WTC11 (cell line): Measurements from ENCODE around the gene DHX57. TPM values are rescaled to one million over a fixed set of nuclear protein-coding genes. Genes with fewer than 3 reads are reported as not detected.

Experiments used
- ATAC-seq: fragments of 200-7000 bp; cut with Tn5 transposase; 2 replicates; pipeline ENCODE4 v1.10.0; 2021; ENCODE audit warnings: mild to moderate bottlenecking, moderate library complexity
- CTCF ChIA-PET: fragments of 300-600 bp; sonication (Branson Sonifier 250); formaldehyde crosslinking; loops from one replicate; lab custom pipeline; 2021; ENCODE audit warnings: antibody characterized with exemption; lab: Charles Lee
- POLR2A ChIA-PET: fragments of 350-600 bp; sonication (Branson Sonifier 250); formaldehyde crosslinking; loops from one replicate; lab custom pipeline; 2021; ENCODE audit warnings: antibody characterized with exemption; lab: Charles Lee
- DNase-seq: peaks from one replicate; pipeline ENCODE4 v3.0.0; 2021; ENCODE audit warnings: low spot score
- H3K27ac Mint-ChIP-seq: 2 replicates; pipeline ENCODE4 v1.8.0; 2021; ENCODE audit warnings: mixed read lengths
- H3K27me3 Mint-ChIP-seq: 2 replicates; pipeline ENCODE4 v1.8.0; 2021; ENCODE audit warnings: low read depth, mild to moderate bottlenecking, moderate library complexity, mixed read lengths
- H3K36me3 Mint-ChIP-seq: 2 replicates; pipeline ENCODE4 v1.8.0; 2021; ENCODE audit warnings: mixed read lengths
- H3K4me1 Mint-ChIP-seq: 2 replicates; pipeline ENCODE4 v1.8.0; 2022; ENCODE audit warnings: mixed read lengths
- H3K4me3 Mint-ChIP-seq: 2 replicates; pipeline ENCODE4 v1.8.0; 2021; ENCODE audit warnings: mild to moderate bottlenecking, moderate library complexity, mixed read lengths
- H3K9me3 Mint-ChIP-seq: 2 replicates; pipeline ENCODE4 v1.8.0; 2021; ENCODE audit warnings: mixed read lengths
- AR ChIP-seq: fragments of 250-450 bp; sonication (Bioruptor Pico); IDR thresholded peaks from 2 replicates; pipeline ENCODE4 v1.9.0; 2021; ENCODE audit warnings: mild to moderate bottlenecking
- ATF2 ChIP-seq: sonication (generic); formaldehyde crosslinking; IDR thresholded peaks from 2 replicates; pipeline ENCODE4 v1.8.1; 2022; ENCODE audit warnings: low read depth, missing genetic modification reagents, borderline replicate concordance
- ATF3 ChIP-seq: sonication (generic); formaldehyde crosslinking; conservative IDR thresholded peaks from 2 replicates; pipeline ENCODE4 v1.8.1; 2022; ENCODE audit warnings: mild to moderate bottlenecking, missing genetic modification reagents
- ESRRA ChIP-seq: sonication (generic); formaldehyde crosslinking; IDR thresholded peaks from 2 replicates; pipeline ENCODE4 v1.8.1; 2022; ENCODE audit warnings: mild to moderate bottlenecking, missing genetic modification reagents, borderline replicate concordance
- FOXJ3 ChIP-seq: sonication (generic); formaldehyde crosslinking; IDR thresholded peaks from 2 replicates; pipeline ENCODE4 v1.9.0; 2021; ENCODE audit warnings: missing genetic modification reagents, mild to moderate bottlenecking, borderline replicate concordance
- GRHL2 ChIP-seq: fragments of 250-450 bp; sonication (Bioruptor Pico); IDR thresholded peaks from 2 replicates; pipeline ENCODE4 v1.8.0; 2022; ENCODE audit warnings: mild to moderate bottlenecking, moderate library complexity; ENCODE audit not compliant: insufficient replicate concordance, severe bottlenecking
- KAT7 ChIP-seq: sonication (generic); formaldehyde crosslinking; IDR thresholded peaks from 2 replicates; pipeline ENCODE4 v1.8.1; 2023; ENCODE audit warnings: missing genetic modification reagents, mild to moderate bottlenecking, borderline replicate concordance
- MLX ChIP-seq: sonication (generic); formaldehyde crosslinking; IDR thresholded peaks from 2 replicates; pipeline ENCODE4 v1.8.1; 2023; ENCODE audit warnings: mild to moderate bottlenecking, missing genetic modification reagents, moderate library complexity
- NFYB ChIP-seq: sonication (generic); formaldehyde crosslinking; conservative IDR thresholded peaks from 2 replicates; pipeline ENCODE4 v1.8.0; 2022; ENCODE audit warnings: low read depth, missing genetic modification reagents
- NR3C1 ChIP-seq: sonication (generic); formaldehyde crosslinking; conservative IDR thresholded peaks from 2 replicates; pipeline ENCODE4 v1.8.1; 2023; ENCODE audit warnings: low read depth, mild to moderate bottlenecking, missing genetic modification reagents
- PRRX2 ChIP-seq: fragments of 250-450 bp; sonication (Bioruptor Pico); IDR thresholded peaks from 2 replicates; pipeline ENCODE4 v1.8.0; 2021; ENCODE audit warnings: mild to moderate bottlenecking
- TP53 ChIP-seq: sonication (generic); formaldehyde crosslinking; IDR thresholded peaks from 2 replicates; pipeline ENCODE4 v1.8.1; 2023; ENCODE audit warnings: mild to moderate bottlenecking, missing genetic modification reagents
- ZNF671 ChIP-seq: fragments of 250-450 bp; sonication (Bioruptor Pico); IDR thresholded peaks from 2 replicates; pipeline ENCODE4 v1.8.0; 2021; ENCODE audit warnings: mild to moderate bottlenecking
- total RNA-seq: library from RNA; stranded (reverse); gene quantifications from 3 replicates; pipeline ENCODE4 v1.2.3, GENCODE V29; 2021
- TF ChIP-seq, protein P1 (sequence below): sonication (generic); formaldehyde crosslinking; conservative IDR thresholded peaks from 2 replicates; pipeline ENCODE4 v1.8.1; 2023; ENCODE audit warnings: mild to moderate bottlenecking, low read depth, missing genetic modification reagents, moderate library complexity

DHX57 gene
- total RNA-seq, 1 experiment from 2014 or later = 30.3 TPM

DNA sequence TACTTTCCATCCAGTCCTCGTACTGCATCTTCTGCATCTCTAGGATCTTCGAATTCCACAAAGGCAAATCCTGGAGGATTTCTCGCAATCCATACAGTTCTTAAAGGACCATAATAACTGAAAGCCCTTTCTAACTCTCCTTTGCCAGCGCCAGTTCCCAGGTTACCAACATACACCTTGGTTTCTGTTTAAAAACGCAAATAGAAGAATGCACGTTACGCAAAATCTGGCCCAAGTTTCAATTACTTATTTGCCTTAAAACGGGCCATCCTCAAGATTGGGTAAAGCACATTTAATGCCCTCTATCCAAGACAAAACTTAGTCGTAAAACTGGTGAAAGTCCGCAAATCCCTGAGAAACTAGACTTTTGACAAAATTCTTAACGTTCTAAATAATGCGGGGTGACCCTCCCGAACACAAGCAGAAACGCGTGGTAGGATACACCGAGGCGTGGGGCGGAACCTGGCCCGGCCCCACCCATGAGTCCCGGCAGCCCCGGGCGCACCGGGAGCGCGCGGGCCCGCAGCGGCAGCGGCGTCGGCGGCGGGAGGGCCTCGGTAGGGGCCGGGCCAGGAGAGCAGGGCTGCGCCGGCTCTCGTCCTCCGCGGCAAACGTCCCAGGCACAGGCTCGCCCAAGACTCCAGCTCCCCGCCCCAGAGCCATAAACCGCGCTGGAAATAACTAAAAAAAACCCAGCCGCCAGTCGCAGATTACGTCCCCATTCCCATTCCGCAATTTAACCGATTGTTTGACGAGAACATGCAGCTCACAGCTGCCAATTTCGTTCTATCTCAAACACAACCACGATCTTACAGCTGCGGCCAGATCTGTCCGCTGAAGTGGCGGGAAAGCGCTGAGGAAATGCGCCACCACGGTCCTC lies 125.5 kb downstream of the DHX57 start (continued):
- TF ChIP-seq MLX (CRISPR knock-in tag) (no peak), ATF3 (CRISPR knock-in tag) (no peak), GRHL2 (CRISPR knock-in tag) (no peak), ESRRA (CRISPR knock-in tag) (0 out of 2 replicates have a peak, but pooled peaks have one; percentile 17), ATF2 (no peak), PRRX2 (CRISPR knock-in tag) (no peak), KAT7 (0 out of 2 replicates have a peak, but pooled peaks have one; percentile 3), NR3C1 (CRISPR knock-in tag) (no peak), TP53 (CRISPR knock-in tag) (no peak), ZNF671 (CRISPR knock-in tag) (no peak), NFYB (CRISPR knock-in tag) (no peak)
- TF ChIP-seq, protein P1, sequence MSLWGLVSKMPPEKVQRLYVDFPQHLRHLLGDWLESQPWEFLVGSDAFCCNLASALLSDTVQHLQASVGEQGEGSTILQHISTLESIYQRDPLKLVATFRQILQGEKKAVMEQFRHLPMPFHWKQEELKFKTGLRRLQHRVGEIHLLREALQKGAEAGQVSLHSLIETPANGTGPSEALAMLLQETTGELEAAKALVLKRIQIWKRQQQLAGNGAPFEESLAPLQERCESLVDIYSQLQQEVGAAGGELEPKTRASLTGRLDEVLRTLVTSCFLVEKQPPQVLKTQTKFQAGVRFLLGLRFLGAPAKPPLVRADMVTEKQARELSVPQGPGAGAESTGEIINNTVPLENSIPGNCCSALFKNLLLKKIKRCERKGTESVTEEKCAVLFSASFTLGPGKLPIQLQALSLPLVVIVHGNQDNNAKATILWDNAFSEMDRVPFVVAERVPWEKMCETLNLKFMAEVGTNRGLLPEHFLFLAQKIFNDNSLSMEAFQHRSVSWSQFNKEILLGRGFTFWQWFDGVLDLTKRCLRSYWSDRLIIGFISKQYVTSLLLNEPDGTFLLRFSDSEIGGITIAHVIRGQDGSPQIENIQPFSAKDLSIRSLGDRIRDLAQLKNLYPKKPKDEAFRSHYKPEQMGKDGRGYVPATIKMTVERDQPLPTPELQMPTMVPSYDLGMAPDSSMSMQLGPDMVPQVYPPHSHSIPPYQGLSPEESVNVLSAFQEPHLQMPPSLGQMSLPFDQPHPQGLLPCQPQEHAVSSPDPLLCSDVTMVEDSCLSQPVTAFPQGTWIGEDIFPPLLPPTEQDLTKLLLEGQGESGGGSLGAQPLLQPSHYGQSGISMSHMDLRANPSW (CRISPR knock-in tag) = no peak

DNA sequence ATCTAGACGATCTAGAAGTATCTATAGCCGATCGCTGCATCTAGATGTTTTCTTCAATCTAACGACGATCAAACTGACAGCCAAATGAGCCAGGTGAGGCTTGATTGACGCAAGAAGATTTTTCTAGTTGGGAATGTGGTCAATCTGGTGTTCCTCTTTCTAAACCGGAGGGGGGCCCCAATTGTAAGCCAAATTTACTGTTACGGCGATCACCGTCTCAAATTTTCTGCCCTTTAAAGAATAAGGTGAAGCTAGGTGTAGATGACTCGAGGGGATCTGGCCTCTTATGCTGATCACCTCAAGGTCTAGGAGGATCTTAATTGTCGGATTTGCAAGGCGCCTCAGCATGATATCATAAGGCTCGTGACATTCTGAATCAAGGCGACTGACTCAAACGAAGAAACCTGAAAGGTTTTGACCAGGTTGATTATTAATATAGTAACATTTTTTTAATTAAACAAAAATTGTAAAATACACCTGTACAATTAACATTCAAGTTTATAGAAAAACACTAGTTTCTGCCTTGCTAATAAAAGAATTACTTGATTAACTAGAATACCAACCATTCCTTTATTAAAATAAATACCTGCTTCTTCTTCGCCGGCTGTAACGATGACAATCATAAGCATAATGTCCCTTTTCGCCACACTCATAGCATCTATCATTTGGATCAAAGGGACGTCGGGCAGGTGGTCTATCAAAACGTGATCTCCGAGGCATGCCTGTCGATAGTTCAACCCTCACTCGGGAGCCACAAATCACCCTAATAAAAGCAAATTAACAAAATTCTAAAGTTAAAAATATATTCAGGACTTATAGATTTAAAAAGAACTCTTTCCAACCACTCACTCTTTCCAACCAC lies 126.6 kb downstream of the DHX57 start:
- peak overlapping the region; percentile 98 for H3K27ac Mint-ChIP-seq
- H3K4me3 Mint-ChIP-seq = peak overlapping the region; percentile 100
- peaks cover 44% of the 10 kb centered on the region for H3K4me1 Mint-ChIP-seq
- peaks cover 65% of the 10 kb centered on the region for H3K36me3 Mint-ChIP-seq
- no peaks in the 10 kb centered on the region for H3K9me3 Mint-ChIP-seq
- DNase-seq (no peak), ATAC-seq (no peak)
- ChIA-PET POLR2A (no interaction called here), CTCF (no interaction called here)
- no peaks in the 10 kb centered on the region for H3K27me3 Mint-ChIP-seq
- TF ChIP-seq AR (CRISPR knock-in tag) (peak; percentile 58; the same call in 1 of the 2 replicates), FOXJ3 (CRISPR knock-in tag) (no peak)
